Calu3 (cell line): ENCODE measurements around the gene TPSB2. TPM values are rescaled to one million over a fixed set of nuclear protein-coding genes. Genes with fewer than 3 reads are reported as not detected.

Experiments used
- BruUV-seq: library from RNA; stranded (reverse); fragments of 400-500 nt; replicated peaks from 2 replicates; lab custom pipeline; 2021; lab: Mats Ljungman, UMichigan
- CTCF ChIA-PET: fragments of 300-600 bp; sonication (Branson Sonifier 250); formaldehyde crosslinking; loops from one replicate; lab custom pipeline; 2022; ENCODE audit warnings: antibody characterized with exemption; lab: Charles Lee
- DNase-seq: peaks from one replicate; pipeline ENCODE4 v3.0.0; 2022
- H3K27ac Mint-ChIP-seq: one replicate; pipeline ENCODE4 v1.8.0; 2022; ENCODE audit warnings: mixed read lengths; ENCODE audit not compliant: unreplicated experiment
- H3K27me3 Mint-ChIP-seq: one replicate; pipeline ENCODE4 v1.8.0; 2022; ENCODE audit warnings: mixed read lengths; ENCODE audit not compliant: unreplicated experiment
- H3K36me3 Mint-ChIP-seq: one replicate; pipeline ENCODE4 v1.8.0; 2022; ENCODE audit warnings: mild to moderate bottlenecking, moderate library complexity, mixed read lengths; ENCODE audit not compliant: insufficient read depth, unreplicated experiment
- H3K4me1 Mint-ChIP-seq: one replicate; pipeline ENCODE4 v1.8.0; 2022; ENCODE audit warnings: mild to moderate bottlenecking, low read depth, mixed read lengths; ENCODE audit not compliant: unreplicated experiment
- H3K4me3 Mint-ChIP-seq: one replicate; pipeline ENCODE4 v1.8.0; 2022; ENCODE audit warnings: mild to moderate bottlenecking, low read depth, moderate library complexity, mixed read lengths; ENCODE audit not compliant: unreplicated experiment
- H3K9me3 Mint-ChIP-seq: one replicate; pipeline ENCODE4 v1.8.0; 2022; ENCODE audit warnings: low read depth, mixed read lengths; ENCODE audit not compliant: unreplicated experiment
- intact Hi-C: fragments of 100-400 bp; cut with micrococcal nuclease; formaldehyde crosslinking; loops from one replicate; pipeline ENCODE4 v1.10.0; 2022; ENCODE audit not compliant: unreplicated experiment
- total RNA-seq: library from RNA; stranded (reverse); gene quantifications from 2 replicates; pipeline ENCODE4 v1.2.3, GENCODE V29; 2022
- TF ChIP-seq, protein P1 (sequence below): fragments of 200-600 bp; IDR thresholded peaks from one replicate; pipeline ENCODE4 v1.8.0; 2022; ENCODE audit warnings: antibody characterized with exemption; ENCODE audit not compliant: unreplicated experiment

The TPSB2 gene
- total RNA-seq, 1 experiment from 2014 or later = not detected

- intact Hi-C loops = no loop called here
- peaks cover 10% of the 10 kb centered on the region for H3K4me1 Mint-ChIP-seq
- BruUV-seq = no TSS peak
- DNase-seq = no peak
- TF ChIP-seq, protein P1, sequence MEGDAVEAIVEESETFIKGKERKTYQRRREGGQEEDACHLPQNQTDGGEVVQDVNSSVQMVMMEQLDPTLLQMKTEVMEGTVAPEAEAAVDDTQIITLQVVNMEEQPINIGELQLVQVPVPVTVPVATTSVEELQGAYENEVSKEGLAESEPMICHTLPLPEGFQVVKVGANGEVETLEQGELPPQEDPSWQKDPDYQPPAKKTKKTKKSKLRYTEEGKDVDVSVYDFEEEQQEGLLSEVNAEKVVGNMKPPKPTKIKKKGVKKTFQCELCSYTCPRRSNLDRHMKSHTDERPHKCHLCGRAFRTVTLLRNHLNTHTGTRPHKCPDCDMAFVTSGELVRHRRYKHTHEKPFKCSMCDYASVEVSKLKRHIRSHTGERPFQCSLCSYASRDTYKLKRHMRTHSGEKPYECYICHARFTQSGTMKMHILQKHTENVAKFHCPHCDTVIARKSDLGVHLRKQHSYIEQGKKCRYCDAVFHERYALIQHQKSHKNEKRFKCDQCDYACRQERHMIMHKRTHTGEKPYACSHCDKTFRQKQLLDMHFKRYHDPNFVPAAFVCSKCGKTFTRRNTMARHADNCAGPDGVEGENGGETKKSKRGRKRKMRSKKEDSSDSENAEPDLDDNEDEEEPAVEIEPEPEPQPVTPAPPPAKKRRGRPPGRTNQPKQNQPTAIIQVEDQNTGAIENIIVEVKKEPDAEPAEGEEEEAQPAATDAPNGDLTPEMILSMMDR = no peak
- CTCF ChIA-PET = interaction anchor here (0.6 kb wide), 1 partner anchor 250 kb away, joined by 7 read pairs; no protein-coding TSS in a partner anchor
- peaks cover 92% of the 10 kb centered on the region for H3K27me3 Mint-ChIP-seq
- H3K27ac Mint-ChIP-seq = no peak overlapping the region
- peaks cover 12% of the 10 kb centered on the region for H3K36me3 Mint-ChIP-seq
- H3K4me3 Mint-ChIP-seq = no peak overlapping the region
- peaks cover 4% of the 10 kb centered on the region for H3K9me3 Mint-ChIP-seq
Measured at GRCh38 chr16:1259760-1260068, 29.7 kb upstream of the TPSB2 start.

- H3K9me3 Mint-ChIP-seq = no peaks in the 10 kb centered on the region
- H3K27me3 Mint-ChIP-seq = peaks cover 86% of the 10 kb centered on the region
- peak overlapping the region; percentile 62 for H3K4me3 Mint-ChIP-seq
- peak; percentile 50 for DNase-seq
- H3K36me3 Mint-ChIP-seq = peaks cover 12% of the 10 kb centered on the region
- BruUV-seq = no TSS peak
- TF ChIP-seq, protein P1 = no peak
- CTCF ChIA-PET = interaction anchor here (0.6 kb wide), 1 partner anchor 249 kb away, joined by 7 read pairs; no protein-coding TSS in a partner anchor
- peak overlapping the region; percentile 16 for H3K27ac Mint-ChIP-seq
- H3K4me1 Mint-ChIP-seq = peaks cover 10% of the 10 kb centered on the region
- intact Hi-C loops = no loop called here
Measured at GRCh38 chr16:1258906-1259759, 29.1 kb upstream of the TPSB2 start.

DNA sequence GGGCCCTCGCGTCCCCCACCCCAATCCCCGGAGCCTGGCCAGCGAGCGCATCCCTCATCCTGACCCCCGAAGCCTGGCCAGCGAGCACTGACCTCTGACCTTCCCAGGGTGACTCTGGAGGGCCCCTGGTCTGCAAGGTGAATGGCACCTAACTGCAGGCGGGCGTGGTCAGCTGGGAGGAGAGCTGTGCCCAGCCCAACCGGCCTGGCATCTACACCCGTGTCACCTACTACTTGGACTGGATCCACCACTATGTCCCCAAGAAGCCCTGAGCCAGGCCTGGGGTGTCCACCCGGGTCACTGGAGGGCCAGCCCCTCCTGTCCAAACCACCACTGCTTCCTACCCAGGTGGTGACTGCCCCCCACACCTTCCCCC is 28.2 kb upstream of the TPSB2 start:
- H3K4me3 Mint-ChIP-seq = peak overlapping the region; percentile 62
- DNase-seq = peak; percentile 49
- peaks cover 10% of the 10 kb centered on the region for H3K4me1 Mint-ChIP-seq
- no peak overlapping the region for H3K27ac Mint-ChIP-seq
- peaks cover 12% of the 10 kb centered on the region for H3K36me3 Mint-ChIP-seq
- H3K9me3 Mint-ChIP-seq = no peaks in the 10 kb centered on the region
- intact Hi-C loops = no loop called here
- H3K27me3 Mint-ChIP-seq = peaks cover 77% of the 10 kb centered on the region
- BruUV-seq = no TSS peak
- TF ChIP-seq, protein P1 = no peak
- CTCF ChIA-PET = no interaction called here

GRCh38 chr16:1257561-1258224 is 27.7 kb upstream of the TPSB2 start:
- CTCF ChIA-PET = no interaction called here
- BruUV-seq = no TSS peak
- Mint-ChIP-seq H3K27ac (no peak overlapping the region), H3K9me3 (no peaks in the 10 kb centered on the region), H3K36me3 (peaks cover 12% of the 10 kb centered on the region), H3K4me3 (no peak overlapping the region), H3K27me3 (peaks cover 73% of the 10 kb centered on the region), H3K4me1 (peaks cover 10% of the 10 kb centered on the region)
- DNase-seq = no peak
- TF ChIP-seq, protein P1 = no peak
- intact Hi-C loops = no loop called here
